ENCODE results near the gene USP17L18.
"Not testable (repeated sequence)": the region's sequence is repeated elsewhere in the genome, so short reads cannot be mapped to it uniquely, and the experiment has no call there.

Gene USP17L18

GRCh38 chr4:9247953-9248680 lies at the start of gene USP17L18:
TSS of gene USP17L18 (plus strand) at chr4:9248630. CDS start at chr4:9248630, 0 bp downstream.
- DNase-seq (ENCODE audit: low read depth, low spot score): not testable (repeated sequence)

- not testable (repeated sequence) for DNase-seq (ENCODE audit: low read depth, low spot score)
Observed at GRCh38 chr4:9210357-9210756, 38.1 kb upstream of the USP17L18 start, which contains the start of gene USP17L10. TSS of gene USP17L10 (plus strand) at chr4:9210657. CDS start at chr4:9210657, 0 bp downstream.

- DNase-seq (ENCODE audit: low read depth, low spot score): not testable (repeated sequence)
Observed at GRCh38 chr4:9214701-9215100, 33.7 kb upstream of the USP17L18 start.

- DNase-seq (ENCODE audit: low read depth, low spot score): not testable (repeated sequence)
Observed at GRCh38 chr4:9215105-9215504, 33.3 kb upstream of the USP17L18 start, which contains the start of gene USP17L11. TSS of gene USP17L11 (plus strand) at chr4:9215405. CDS start at chr4:9215405, 0 bp downstream.

DNA sequence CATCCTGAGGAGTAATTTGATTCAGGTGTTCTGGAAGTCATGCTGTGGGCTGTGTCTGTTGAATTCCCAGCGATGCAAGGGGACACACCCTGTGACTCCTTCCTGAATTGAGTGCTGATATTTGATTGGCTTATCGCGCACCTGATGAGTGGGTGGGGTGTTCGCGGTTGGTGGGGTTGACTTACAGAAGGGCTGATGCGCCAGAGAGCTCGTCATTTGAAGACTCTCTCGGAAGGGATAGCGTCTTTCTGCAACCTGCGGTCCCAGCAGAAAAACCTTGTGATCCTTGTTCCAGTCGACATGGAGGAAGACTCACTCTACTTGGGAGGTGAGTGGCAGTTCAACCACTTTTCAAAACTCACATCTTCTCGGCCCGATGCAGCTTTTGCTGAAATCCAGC lies 28.6 kb upstream of the USP17L18 start, which contains the start of gene USP17L12:
Gene USP17L12, plus strand, starts transcription at position 301 of the 400 bp plus-strand sequence. Its CDS starts 0 bp downstream, at position 301.
- DNase-seq (ENCODE audit: low read depth, low spot score): not testable (repeated sequence)

- DNase-seq (ENCODE audit: low read depth, low spot score): not testable (repeated sequence)
Observed at GRCh38 chr4:9224596-9224995, 23.8 kb upstream of the USP17L18 start, which contains the start of gene USP17L13. TSS of gene USP17L13 (plus strand) at chr4:9224896. CDS start at chr4:9224896, 0 bp downstream.

DNA sequence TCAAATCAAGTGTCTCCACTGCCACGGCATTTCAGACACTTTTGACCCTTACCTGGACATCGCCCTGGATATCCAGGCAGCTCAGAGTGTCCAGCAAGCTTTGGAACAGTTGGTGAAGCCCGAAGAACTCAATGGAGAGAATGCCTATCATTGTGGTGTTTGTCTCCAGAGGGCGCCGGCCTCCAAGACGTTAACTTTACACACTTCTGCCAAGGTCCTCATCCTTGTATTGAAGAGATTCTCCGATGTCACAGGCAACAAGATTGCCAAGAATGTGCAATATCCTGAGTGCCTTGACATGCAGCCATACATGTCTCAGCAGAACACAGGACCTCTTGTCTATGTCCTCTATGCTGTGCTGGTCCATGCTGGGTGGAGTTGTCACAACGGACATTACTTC lies 18.2 kb upstream of the USP17L18 start:
- DNase-seq (ENCODE audit: low read depth, low spot score): not testable (repeated sequence)

DNA sequence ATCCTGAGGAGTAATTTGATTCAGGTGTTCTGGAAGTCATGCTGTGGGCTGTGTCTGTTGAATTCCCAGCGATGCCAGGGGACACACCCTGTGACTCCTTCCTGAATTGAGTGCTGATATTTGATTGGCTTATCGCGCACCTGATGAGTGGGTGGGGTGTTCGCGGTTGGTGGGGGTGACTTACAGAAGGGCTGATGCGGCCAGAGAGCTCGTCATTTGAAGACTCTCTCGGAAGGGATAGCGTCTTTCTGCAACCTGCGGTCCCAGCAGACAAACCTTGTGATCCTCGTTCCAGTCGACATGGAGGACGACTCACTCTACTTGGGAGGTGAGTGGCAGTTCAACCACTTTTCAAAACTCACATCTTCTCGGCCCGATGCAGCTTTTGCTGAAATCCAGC lies 14.3 kb upstream of the USP17L18 start, which contains the start of gene USP17L15:
Gene USP17L15, plus strand, starts transcription at position 301 of the 400 bp plus-strand sequence. Its CDS starts 0 bp downstream, at position 301.
- DNase-seq (ENCODE audit: low read depth, low spot score): not testable (repeated sequence)

- not testable (repeated sequence) for DNase-seq (ENCODE audit: low read depth, low spot score)
Observed at GRCh38 chr4:9238461-9238860, 10.0 kb upstream of the USP17L18 start.

- not testable (repeated sequence) for DNase-seq (ENCODE audit: low read depth, low spot score)
Observed at GRCh38 chr4:9243579-9243978, 4.9 kb upstream of the USP17L18 start, which contains the start of gene USP17L17. TSS of gene USP17L17 (plus strand) at chr4:9243879. CDS start at chr4:9243879, 0 bp downstream.

- not testable (repeated sequence) for DNase-seq (ENCODE audit: low read depth, low spot score)
Observed at GRCh38 chr4:9253078-9253477, 4.6 kb downstream of the USP17L18 start, which contains the start of gene USP17L19. TSS of gene USP17L19 (plus strand) at chr4:9253378. CDS start at chr4:9253378, 0 bp downstream.

DNA sequence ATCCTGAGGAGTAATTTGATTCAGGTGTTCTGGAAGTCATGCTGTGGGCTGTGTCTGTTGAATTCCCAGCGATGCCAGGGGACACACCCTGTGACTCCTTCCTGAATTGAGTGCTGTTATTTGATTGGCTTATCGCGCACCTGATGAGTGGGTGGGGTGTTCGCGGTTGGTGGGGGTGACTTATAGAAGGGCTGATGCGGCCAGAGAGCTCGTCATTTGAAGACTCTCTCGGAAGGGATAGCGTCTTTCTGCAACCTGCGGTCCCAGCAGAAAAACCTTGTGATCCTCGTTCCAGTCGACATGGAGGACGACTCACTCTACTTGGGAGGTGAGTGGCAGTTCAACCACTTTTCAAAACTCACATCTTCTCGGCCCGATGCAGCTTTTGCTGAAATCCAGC lies 9.4 kb downstream of the USP17L18 start, which contains the start of gene USP17L20:
Gene USP17L20, plus strand, starts transcription at position 301 of the 400 bp plus-strand sequence. Its CDS starts 0 bp downstream, at position 301.
- DNase-seq (ENCODE audit: low read depth, low spot score): not testable (repeated sequence)

DNA sequence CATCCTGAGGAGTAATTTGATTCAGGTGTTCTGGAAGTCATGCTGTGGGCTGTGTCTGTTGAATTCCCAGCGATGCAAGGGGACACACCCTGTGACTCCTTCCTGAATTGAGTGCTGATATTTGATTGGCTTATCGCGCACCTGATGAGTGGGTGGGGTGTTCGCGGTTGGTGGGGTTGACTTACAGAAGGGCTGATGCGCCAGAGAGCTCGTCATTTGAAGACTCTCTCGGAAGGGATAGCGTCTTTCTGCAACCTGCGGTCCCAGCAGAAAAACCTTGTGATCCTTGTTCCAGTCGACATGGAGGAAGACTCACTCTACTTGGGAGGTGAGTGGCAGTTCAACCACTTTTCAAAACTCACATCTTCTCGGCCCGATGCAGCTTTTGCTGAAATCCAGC lies 14.1 kb downstream of the USP17L18 start, which contains the start of gene USP17L21:
Gene USP17L21, plus strand, starts transcription at position 301 of the 400 bp plus-strand sequence. Its CDS starts 0 bp downstream, at position 301.
- not testable (repeated sequence) for DNase-seq (ENCODE audit: low read depth, low spot score)

GRCh38 chr4:9267319-9267718 lies 18.9 kb downstream of the USP17L18 start, which contains the start of gene USP17L22:
TSS of gene USP17L22 (plus strand) at chr4:9267619. CDS start at chr4:9267619, 0 bp downstream.
- not testable (repeated sequence) for DNase-seq (ENCODE audit: low read depth, low spot score)

DNA sequence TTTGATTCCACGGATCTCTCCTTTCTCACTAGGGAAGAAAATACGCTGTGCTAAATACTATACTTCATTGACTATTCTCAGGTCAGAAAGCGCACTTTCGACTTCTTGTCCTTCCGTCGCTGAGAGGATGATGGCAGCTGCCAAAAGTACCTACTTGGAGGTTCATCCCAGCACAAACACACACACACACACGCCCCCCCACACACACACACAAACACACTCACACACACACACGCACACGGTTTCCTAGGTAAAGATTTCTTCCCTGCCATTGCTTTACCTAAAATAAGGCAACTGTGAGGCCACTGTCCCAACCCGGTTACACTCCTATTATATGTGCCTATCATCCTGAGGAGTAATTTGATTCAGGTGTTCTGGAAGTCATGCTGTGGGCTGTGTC lies 23.3 kb downstream of the USP17L18 start:
- DNase-seq (ENCODE audit: low read depth, low spot score): not testable (repeated sequence)
